GM21576 (cell line): Measurements from ENCODE around the gene MARCHF9.

ENCODE experiments used
- ATAC-seq: cut with Tn5 transposase; IDR thresholded peaks from one replicate; pipeline ENCODE4 v1.9.1; 2021; ENCODE audit warnings: mild to moderate bottlenecking, moderate library complexity; ENCODE audit not compliant: unreplicated experiment

Gene MARCHF9

GRCh38 chr12:57737467-57738460 is 17.1 kb upstream of the MARCHF9 start:
- no peak for ATAC-seq

GRCh38 chr12:57738661-57739237 is 16.2 kb upstream of the MARCHF9 start, which contains the start of gene AGAP2:
TSS of gene AGAP2 (minus strand) at chr12:57738742. CDS start at chr12:57738246, 496 bp downstream.
- ATAC-seq = no peak

GRCh38 chr12:57739387-57739786 is 15.5 kb upstream of the MARCHF9 start:
- no peak for ATAC-seq

GRCh38 chr12:57739914-57740538 is 14.9 kb upstream of the MARCHF9 start:
- ATAC-seq = no peak

- peak; percentile 39 for ATAC-seq
These were observed 14.1 kb upstream of the MARCHF9 start for GRCh38 chr12:57740656-57741412.

- no peak for ATAC-seq
These were observed 13.5 kb upstream of the MARCHF9 start for GRCh38 chr12:57741413-57741789.

- peak; percentile 60 for ATAC-seq
These were observed 12.8 kb upstream of the MARCHF9 start for GRCh38 chr12:57741844-57742738.

GRCh38 chr12:57743769-57744168 is 11.1 kb upstream of the MARCHF9 start:
- ATAC-seq = no peak

GRCh38 chr12:57744194-57744776 is 10.6 kb upstream of the MARCHF9 start:
- peak; percentile 25 for ATAC-seq

- peak; percentile 82 for ATAC-seq
These were observed 10.0 kb upstream of the MARCHF9 start, which contains the start of gene TSPAN31 for GRCh38 chr12:57744777-57745484. TSS of gene TSPAN31 (plus strand) at chr12:57745039. CDS start at chr12:57745155, 116 bp downstream.

GRCh38 chr12:57745485-57745881 is 9.4 kb upstream of the MARCHF9 start:
- no peak for ATAC-seq

- ATAC-seq = no peak
These were observed 8.9 kb upstream of the MARCHF9 start for GRCh38 chr12:57746025-57746424.

- no peak for ATAC-seq
These were observed 5.8 kb upstream of the MARCHF9 start for GRCh38 chr12:57749061-57749460.

GRCh38 chr12:57750561-57751431 is 4.1 kb upstream of the MARCHF9 start:
- ATAC-seq = no peak

- no peak for ATAC-seq
These were observed 3.5 kb upstream of the MARCHF9 start for GRCh38 chr12:57751432-57751787.

GRCh38 chr12:57751788-57752667 is 2.9 kb upstream of the MARCHF9 start, which contains the start of gene CDK4:
TSS of gene CDK4 (minus strand) at chr12:57752310. CDS start at chr12:57751717, 593 bp downstream.
- peak; percentile 70 for ATAC-seq

- ATAC-seq = no peak
These were observed 2.3 kb upstream of the MARCHF9 start for GRCh38 chr12:57752668-57753000.
